Measurements from ENCODE around the gene FAR2. TPM values are rescaled to one million over a fixed set of nuclear protein-coding genes. Genes with fewer than 3 reads are reported as not detected.

Gene FAR2
- total and polyA plus RNA-seq, 2 donors (not counting 3 experiments of a cell fraction or from before 2014, with no cell fraction given), result 32.3 to 61.7 TPM

DNA sequence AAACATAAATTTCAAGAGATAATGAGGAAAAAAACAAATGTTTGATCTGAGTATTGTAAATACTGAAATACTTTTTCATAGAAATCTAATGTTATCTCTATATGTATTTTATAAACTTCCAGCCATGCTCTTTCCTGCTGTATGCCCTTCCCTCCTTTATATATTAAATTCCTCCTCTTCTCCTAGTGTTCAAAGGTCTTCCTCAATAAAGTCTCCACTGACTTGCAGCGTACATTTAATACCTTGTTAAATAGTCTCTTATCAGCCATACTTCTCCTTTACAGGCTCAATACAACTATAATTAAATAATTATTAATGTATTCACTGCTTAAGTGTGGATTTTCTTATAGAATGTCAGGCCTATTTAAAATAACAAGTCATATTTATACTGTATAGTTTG lies 205.9 kb downstream of the FAR2 start:
- ChIA-PET CTCF (no interaction called here), POLR2A (no interaction called here)
- no peak overlapping the region for H3K4me3 ChIP-seq (replicated peaks in 1 of 3; ENCODE audit: insufficient read depth in 1 of 3, low read depth in 1 of 3, low read length in 3 of 3)
- H4K20me1 ChIP-seq (replicated peaks; ENCODE audit: control insufficient read depth, extremely low read depth, insufficient read depth, low read length), result no peaks in the 10 kb centered on the region
- H3K4me1 ChIP-seq (ENCODE audit: control insufficient read depth, extremely low read depth, insufficient read depth, low read length), result no peaks in the 10 kb centered on the region
- dilution Hi-C loops (cut with MboI; ENCODE audit: extremely low pct_ligation_motif_present, low sequenced_read_pairs), result no loop called here
- H3K36me3 ChIP-seq (ENCODE audit: control insufficient read depth in 2 of 2, extremely low read depth in 1 of 2, insufficient read depth in 2 of 2, low read length in 2 of 2), result peaks cover 0 to 5% of the 10 kb centered on the region in 2 experiments
- intact Hi-C loops (cut with micrococcal nuclease), result no loop called here
- H3K79me2 ChIP-seq (ENCODE audit: control insufficient read depth, insufficient read depth, low read length), result no peaks in the 10 kb centered on the region
- no peak overlapping the region for H2AFZ ChIP-seq (ENCODE audit: low read depth, low read length)
- no peaks in the 10 kb centered on the region for H3K9me3 ChIP-seq (replicated peaks; ENCODE audit: control insufficient read depth, insufficient read depth, low read length)
- H3K27ac ChIP-seq (ENCODE audit: insufficient read depth, low read depth, low read length), result no peak overlapping the region
- BruUV-seq (replicated peaks), result no TSS peak
- H3K9ac ChIP-seq (replicated peaks; ENCODE audit: extremely low read depth, insufficient read depth, low read length), result no peak overlapping the region
- TF ChIP-seq FOS (IDR thresholded peaks at IDR 0.05; ENCODE audit: borderline replicate concordance, insufficient read depth, low read length) (no peak), MYC (IDR thresholded peaks at IDR 0.05; ENCODE audit: low read depth, low read length) (no peak), GATA2 (IDR thresholded peaks at IDR 0.05; ENCODE audit: insufficient read depth, insufficient read length, low read depth, low read length) (no peak), EZH2 (IDR thresholded peaks at IDR 0.05; ENCODE audit: borderline replicate concordance, low read depth, low read length, severe bottlenecking) (no peak), POLR2AphosphoS5 (IDR thresholded peaks at IDR 0.05; ENCODE audit: insufficient read depth, low read depth, low read length) (no peak), POLR2A (IDR thresholded peaks at IDR 0.05; ENCODE audit: low read depth, low read length) (no peak), JUN (IDR thresholded peaks at IDR 0.05; ENCODE audit: borderline replicate concordance, insufficient read depth, insufficient read length, low read depth) (no peak)
- TF ChIP-seq, protein P1, sequence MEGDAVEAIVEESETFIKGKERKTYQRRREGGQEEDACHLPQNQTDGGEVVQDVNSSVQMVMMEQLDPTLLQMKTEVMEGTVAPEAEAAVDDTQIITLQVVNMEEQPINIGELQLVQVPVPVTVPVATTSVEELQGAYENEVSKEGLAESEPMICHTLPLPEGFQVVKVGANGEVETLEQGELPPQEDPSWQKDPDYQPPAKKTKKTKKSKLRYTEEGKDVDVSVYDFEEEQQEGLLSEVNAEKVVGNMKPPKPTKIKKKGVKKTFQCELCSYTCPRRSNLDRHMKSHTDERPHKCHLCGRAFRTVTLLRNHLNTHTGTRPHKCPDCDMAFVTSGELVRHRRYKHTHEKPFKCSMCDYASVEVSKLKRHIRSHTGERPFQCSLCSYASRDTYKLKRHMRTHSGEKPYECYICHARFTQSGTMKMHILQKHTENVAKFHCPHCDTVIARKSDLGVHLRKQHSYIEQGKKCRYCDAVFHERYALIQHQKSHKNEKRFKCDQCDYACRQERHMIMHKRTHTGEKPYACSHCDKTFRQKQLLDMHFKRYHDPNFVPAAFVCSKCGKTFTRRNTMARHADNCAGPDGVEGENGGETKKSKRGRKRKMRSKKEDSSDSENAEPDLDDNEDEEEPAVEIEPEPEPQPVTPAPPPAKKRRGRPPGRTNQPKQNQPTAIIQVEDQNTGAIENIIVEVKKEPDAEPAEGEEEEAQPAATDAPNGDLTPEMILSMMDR (IDR thresholded peaks at IDR 0.05; ENCODE audit: extremely low read depth in 1 of 2, insufficient read depth in 1 of 2, low read depth in 1 of 2, low read length in 2 of 2), result no peak
- TF ChIP-seq, protein P2, sequence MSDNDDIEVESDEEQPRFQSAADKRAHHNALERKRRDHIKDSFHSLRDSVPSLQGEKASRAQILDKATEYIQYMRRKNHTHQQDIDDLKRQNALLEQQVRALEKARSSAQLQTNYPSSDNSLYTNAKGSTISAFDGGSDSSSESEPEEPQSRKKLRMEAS (IDR thresholded peaks at IDR 0.05; ENCODE audit: insufficient read depth, insufficient read length), result no peak
- no peaks in the 10 kb centered on the region for H3K27me3 ChIP-seq (ENCODE audit: control insufficient read depth in 2 of 2, insufficient read depth in 2 of 2, low read length in 2 of 2)
- H3K4me2 ChIP-seq (ENCODE audit: insufficient read depth, low read length), result no peak overlapping the region
- FAIRE-seq (no peak), DNase-seq (ENCODE audit: low read depth, low spot score) (no peak)
- H3K9me1 ChIP-seq (replicated peaks; ENCODE audit: control insufficient read depth, extremely low read depth, insufficient read depth, low read length), result no peaks in the 10 kb centered on the region

All from endothelial cell of umbilical vein (primary cell).